Transverse colon (tissue), 4 donors: ENCODE data around the gene KREMEN2. TPM values are rescaled to one million over a fixed set of nuclear protein-coding genes. Genes with fewer than 3 reads are reported as not detected.

Experiments
- DNase-seq: peaks from one replicate; pipeline ENCODE4 v3.0.0-alpha.2; 2019
- H3K27ac ChIP-seq, 4 donors: fragments of 200-600 bp; sonication (generic); 2 replicates each; pipeline ENCODE4 v1.5.1; 2016 to 2018; ENCODE audit warnings: inconsistent platforms in 4 of 4
- H3K27me3 ChIP-seq: fragments of 200-600 bp; sonication (generic); 2 replicates; pipeline ENCODE4 v1.5.1; 2017; ENCODE audit warnings: inconsistent platforms
- H3K36me3 ChIP-seq, 4 donors: fragments of 200-600 bp; sonication (generic); 2 replicates each; pipeline ENCODE4 v1.5.1; 2017 to 2019; ENCODE audit warnings: inconsistent platforms in 4 of 4
- H3K4me1 ChIP-seq, 4 donors: fragments of 200-600 bp; sonication (generic); 2 replicates each; pipeline ENCODE4 v1.5.1; 2017 to 2020; ENCODE audit warnings: inconsistent platforms in 4 of 4
- H3K4me3 ChIP-seq, 4 donors: fragments of 200-600 bp; sonication (generic); 1 replicate in 1 of 4; 2 replicates in 3 of 4; pipeline versions ENCODE4 v1.5.1 to v1.6.1; 2017 to 2019; ENCODE audit warnings: inconsistent platforms in 4 of 4
- H3K9me3 ChIP-seq, 2 donors: fragments of 200-600 bp; sonication (generic); 2 replicates each; pipeline ENCODE4 v1.5.1; 2017 to 2019; ENCODE audit warnings: inconsistent platforms in 2 of 2
- EP300 ChIP-seq: sonication (generic); formaldehyde crosslinking; IDR thresholded peaks from one replicate; pipeline ENCODE4 v1.6.1; 2017; ENCODE audit warnings: antibody characterized with exemption, low read depth
- POLR2A ChIP-seq: fragments of 450-650 bp; IDR thresholded peaks from one replicate; pipeline ENCODE4 v1.6.1; 2016; ENCODE audit warnings: antibody characterized with exemption, mild to moderate bottlenecking, moderate library complexity
- POLR2AphosphoS5 ChIP-seq, 3 donors: sonication (generic); formaldehyde crosslinking; IDR thresholded peaks; one replicate each; pipeline ENCODE4 v1.6.1; 2016; ENCODE audit warnings: antibody characterized with exemption in 3 of 3
- WGBS, 2 donors: methylation state at CpG; one replicate each; pipeline ENCODE4 v1.1.5; 2018; ENCODE audit warnings: low coverage in 1 of 2; 5-methylcytosine and 5-hydroxymethylcytosine counted together
- in situ Hi-C, 4 donors: fragments of 200-750 bp; cut with MboI; loops; one replicate each; pipeline versions ENCODE4 v1.15.0 to v1.15.1; 2017; ENCODE audit warnings: low sequenced_read_pairs in 3 of 4, low pct_ligation_motif_present in 1 of 4, low pct_unique_long_range_greater_than_20kb in 1 of 4
- intact Hi-C: fragments of 100-400 bp; cut with DNase I; formaldehyde crosslinking; loops from one replicate; pipeline ENCODE4 v1.15.1; 2023; ENCODE audit warnings: low total_unique reads
- total RNA-seq, 4 donors: library from RNA; depleted of rRNA; stranded (reverse); fragments of >200 nt; gene quantifications; one replicate each; pipeline ENCODE4 v1.1.0, GENCODE V29; 2016
- TF ChIP-seq, protein P1 (sequence below), 5 experiments: fragments of 200-600 bp in 3 of 5; fragments of 450-650 bp in 2 of 5; sonication (generic) in 3 of 5; IDR thresholded peaks; 1 replicate in 2 of 5; 2 replicates in 3 of 5; pipeline ENCODE4 v1.5.1; 2016 to 2017; ENCODE audit warnings: antibody characterized with exemption in 5 of 5, inconsistent platforms in 3 of 5, mild to moderate bottlenecking in 2 of 5, moderate library complexity in 1 of 5

The KREMEN2 gene
- total RNA-seq, 4 donors from 2014 or later = 0.79 to 3.2 (median 1.1) TPM; not detected in 1

DNA sequence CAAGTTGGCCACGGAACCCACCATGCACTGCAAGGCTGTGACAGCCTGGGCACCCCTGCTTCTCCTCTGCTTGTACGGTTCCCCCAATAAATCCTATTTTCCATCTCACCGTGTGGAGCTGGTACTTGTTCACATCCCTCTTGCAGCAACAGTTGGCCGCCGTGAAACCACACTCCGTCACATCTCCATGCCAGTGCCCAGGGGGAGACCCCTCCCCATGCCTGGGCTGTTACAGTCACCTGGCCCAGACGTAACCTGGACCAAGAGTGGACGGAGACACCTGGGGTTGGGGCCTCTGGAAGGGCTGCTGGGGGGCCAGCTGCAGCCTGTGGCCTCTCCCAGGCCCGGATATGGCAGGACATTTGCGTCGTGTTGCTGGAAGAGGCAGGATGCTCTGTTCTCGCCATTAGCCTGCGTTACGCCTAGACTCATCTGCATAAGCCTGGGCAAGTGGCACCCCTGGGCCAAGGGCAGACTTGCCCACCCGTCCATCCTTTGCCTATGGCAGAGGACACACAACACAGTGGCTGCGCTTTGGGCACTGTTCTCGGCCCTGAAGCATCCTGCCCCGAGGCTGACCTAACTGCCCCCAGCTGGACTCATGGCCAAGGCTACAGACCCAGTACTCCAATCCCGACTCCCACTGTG lies 14.2 kb upstream of the KREMEN2 start:
- Histone ChIP-seq H3K9me3 (no peaks in the 10 kb centered on the region), H3K4me3 (no peak overlapping the region), H3K27me3 (peaks cover 10% of the 10 kb centered on the region), H3K27ac (no peak overlapping the region), H3K4me1 (no peaks in the 10 kb centered on the region), H3K36me3 (no peaks in the 10 kb centered on the region)
- no peak for DNase-seq
- intact Hi-C loops = no loop called here
- TF ChIP-seq EP300 = no peak
- no peak for TF ChIP-seq POLR2AphosphoS5 (IDR thresholded peaks at IDR 0.05)
- TF ChIP-seq, protein P1, sequence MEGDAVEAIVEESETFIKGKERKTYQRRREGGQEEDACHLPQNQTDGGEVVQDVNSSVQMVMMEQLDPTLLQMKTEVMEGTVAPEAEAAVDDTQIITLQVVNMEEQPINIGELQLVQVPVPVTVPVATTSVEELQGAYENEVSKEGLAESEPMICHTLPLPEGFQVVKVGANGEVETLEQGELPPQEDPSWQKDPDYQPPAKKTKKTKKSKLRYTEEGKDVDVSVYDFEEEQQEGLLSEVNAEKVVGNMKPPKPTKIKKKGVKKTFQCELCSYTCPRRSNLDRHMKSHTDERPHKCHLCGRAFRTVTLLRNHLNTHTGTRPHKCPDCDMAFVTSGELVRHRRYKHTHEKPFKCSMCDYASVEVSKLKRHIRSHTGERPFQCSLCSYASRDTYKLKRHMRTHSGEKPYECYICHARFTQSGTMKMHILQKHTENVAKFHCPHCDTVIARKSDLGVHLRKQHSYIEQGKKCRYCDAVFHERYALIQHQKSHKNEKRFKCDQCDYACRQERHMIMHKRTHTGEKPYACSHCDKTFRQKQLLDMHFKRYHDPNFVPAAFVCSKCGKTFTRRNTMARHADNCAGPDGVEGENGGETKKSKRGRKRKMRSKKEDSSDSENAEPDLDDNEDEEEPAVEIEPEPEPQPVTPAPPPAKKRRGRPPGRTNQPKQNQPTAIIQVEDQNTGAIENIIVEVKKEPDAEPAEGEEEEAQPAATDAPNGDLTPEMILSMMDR (IDR thresholded peaks at IDR 0.05) = no peak
- no peak for TF ChIP-seq POLR2A
- WGBS, 2 donors = 80 to 90% methylated on average over 1 to 19 of the region's 19 CpGs
- in situ Hi-C loops = no loop called here

DNA sequence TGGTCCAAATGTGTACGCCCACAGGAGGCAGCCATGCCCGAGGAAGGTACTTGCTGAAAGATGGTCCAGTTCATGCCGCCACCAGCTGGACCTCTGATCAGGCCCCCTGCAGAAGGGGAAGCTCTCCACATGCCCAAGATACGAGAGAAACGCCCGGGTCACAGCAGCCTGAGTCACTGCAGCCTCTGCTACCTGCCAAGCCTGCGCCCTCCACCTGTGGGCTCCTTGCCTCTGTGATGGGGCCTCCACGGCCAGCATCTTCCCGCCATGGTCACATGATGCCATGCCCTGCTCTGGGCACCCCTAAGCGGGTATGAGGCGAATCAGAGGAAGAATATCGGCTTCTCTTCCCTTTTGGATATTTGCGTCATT lies 13.7 kb upstream of the KREMEN2 start:
- DNase-seq = no peak
- whole genome bisulfite sequencing, 2 donors = 89 to 100% methylated on average over 1 to 13 of the region's 13 CpGs
- intact Hi-C loops = no loop called here
- H3K27me3 ChIP-seq = peaks cover 15% of the 10 kb centered on the region
- peaks cover 0 to under 1% (median 0%) of the 10 kb centered on the region in 4 donors for H3K4me1 ChIP-seq
- H3K27ac ChIP-seq = no peak overlapping the region
- TF ChIP-seq EP300 (no peak), POLR2AphosphoS5 (IDR thresholded peaks at IDR 0.05) (no peak), POLR2A (no peak)
- TF ChIP-seq, protein P1 (IDR thresholded peaks at IDR 0.05) = no peak
- no peaks in the 10 kb centered on the region for H3K9me3 ChIP-seq
- no peaks in the 10 kb centered on the region for H3K36me3 ChIP-seq
- in situ Hi-C loops = no loop called here
- H3K4me3 ChIP-seq = no peak overlapping the region

GRCh38 chr16:2950773-2951172 lies 13.3 kb upstream of the KREMEN2 start:
- H3K36me3 ChIP-seq = no peaks in the 10 kb centered on the region
- TF ChIP-seq POLR2AphosphoS5 (IDR thresholded peaks at IDR 0.05) (no peak), POLR2A (no peak), EP300 (no peak)
- TF ChIP-seq, protein P1 (IDR thresholded peaks at IDR 0.05) = no peak
- peaks cover 0 to 5% (median 3%) of the 10 kb centered on the region in 4 donors for H3K4me1 ChIP-seq
- H3K9me3 ChIP-seq = no peaks in the 10 kb centered on the region
- no peak overlapping the region for H3K4me3 ChIP-seq
- H3K27ac ChIP-seq = no peak overlapping the region
- peaks cover 20% of the 10 kb centered on the region for H3K27me3 ChIP-seq
- intact Hi-C loops = no loop called here
- in situ Hi-C loops = no loop called here
- no peak for DNase-seq
- WGBS, 2 donors = 85% methylated on average over 16 of the region's 16 CpGs; no CpG with 5 or more reads in 1 of the 2 donors

DNA sequence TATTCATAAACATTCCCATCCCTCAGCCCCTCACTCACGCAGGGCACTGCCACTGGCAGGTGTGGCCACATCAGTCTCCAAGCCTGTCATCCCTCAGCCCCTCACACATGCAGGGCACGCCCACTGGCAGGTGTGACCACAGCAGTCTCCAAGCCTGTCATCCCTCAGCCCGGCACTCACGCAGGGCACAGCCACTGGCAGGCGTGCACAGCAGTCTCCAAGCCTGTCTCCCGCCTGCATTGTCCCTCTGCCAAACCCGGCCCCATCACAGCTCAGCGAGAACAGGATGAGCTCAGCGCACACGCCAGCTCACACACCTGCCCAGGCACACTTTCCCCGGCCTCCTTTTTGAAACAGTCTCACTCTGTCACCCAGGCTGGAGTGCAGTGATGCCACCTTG lies 11.4 kb upstream of the KREMEN2 start:
- no peaks in the 10 kb centered on the region for H3K9me3 ChIP-seq
- no peak overlapping the region for H3K4me3 ChIP-seq
- in situ Hi-C loops = no loop called here
- no peak overlapping the region for H3K27ac ChIP-seq
- intact Hi-C loops = no loop called here
- 38 to 40% methylated on average over 1 to 11 of the region's 11 CpGs for WGBS, 2 donors
- H3K27me3 ChIP-seq = peaks cover 39% of the 10 kb centered on the region
- no peak for TF ChIP-seq EP300
- no peak for TF ChIP-seq POLR2AphosphoS5 (IDR thresholded peaks at IDR 0.05)
- no peak for TF ChIP-seq POLR2A
- TF ChIP-seq, protein P1 (IDR thresholded peaks at IDR 0.05) = no peak
- H3K4me1 ChIP-seq = peaks cover 0 to 11% (median 7%) of the 10 kb centered on the region in 4 donors
- no peaks in the 10 kb centered on the region for H3K36me3 ChIP-seq
- no peak for DNase-seq
